KMS-11 (cell line): ENCODE results near the gene VWA3B.

Source experiments
- H2AFZ ChIP-seq: fragments of 200-600 bp; sonication (generic); 2 replicates; pipeline ENCODE4 v1.6.1; 2016; ENCODE audit warnings: antibody characterized with exemption, mixed run types, low read depth
- H3K27ac ChIP-seq: fragments of 200-600 bp; sonication (generic); 2 replicates; pipeline ENCODE4 v1.6.1; 2016; ENCODE audit warnings: mild to moderate bottlenecking, mixed run types
- H3K27me3 ChIP-seq: fragments of 200-600 bp; sonication (generic); 2 replicates; pipeline ENCODE4 v1.6.1; 2017; ENCODE audit warnings: mild to moderate bottlenecking, low read depth, mixed run types, moderate library complexity; ENCODE audit not compliant: insufficient read depth
- H3K36me3 ChIP-seq: fragments of 200-600 bp; sonication (generic); 2 replicates; pipeline ENCODE4 v1.6.1; 2017; ENCODE audit warnings: mild to moderate bottlenecking, mixed run types; ENCODE audit not compliant: insufficient read depth
- H3K4me1 ChIP-seq: fragments of 200-600 bp; sonication (generic); 2 replicates; pipeline ENCODE4 v1.6.1; 2016; ENCODE audit warnings: mild to moderate bottlenecking, low read depth, mixed run types; ENCODE audit not compliant: poor library complexity, severe bottlenecking
- H3K4me2 ChIP-seq: fragments of 200-600 bp; sonication (generic); 2 replicates; pipeline ENCODE4 v1.7.0; 2016; ENCODE audit warnings: mild to moderate bottlenecking, mixed run types
- H3K4me3 ChIP-seq: fragments of 200-600 bp; sonication (generic); IDR thresholded peaks from 2 replicates; pipeline ENCODE4 v1.6.1; 2017; ENCODE audit warnings: low read depth, low read length, mixed read lengths; ENCODE audit not compliant: insufficient read depth
- H3K79me2 ChIP-seq: fragments of 200-600 bp; sonication (generic); 2 replicates; pipeline ENCODE4 v1.6.1; 2016; ENCODE audit warnings: low read depth, mixed run types; ENCODE audit not compliant: insufficient read depth
- H3K9ac ChIP-seq: fragments of 200-600 bp; sonication (generic); 2 replicates; pipeline ENCODE4 v1.6.1; 2016; ENCODE audit warnings: mild to moderate bottlenecking, mixed run types
- H4K20me1 ChIP-seq: fragments of 200-600 bp; sonication (generic); 2 replicates; pipeline ENCODE4 v1.6.1; 2016; ENCODE audit warnings: mild to moderate bottlenecking, mixed run types; ENCODE audit not compliant: insufficient read depth
- CTCF ChIP-seq: fragments of 200-600 bp; sonication (generic); conservative IDR thresholded peaks from 2 replicates; pipeline ENCODE4 v1.6.1; 2017; ENCODE audit warnings: low read depth, mild to moderate bottlenecking, antibody characterized with exemption, low read length, moderate library complexity, mixed read lengths

VWA3B gene

GRCh38 chr2:98110741-98111140 is 23.8 kb downstream of the VWA3B start:
- Histone ChIP-seq H3K4me3 (no peak overlapping the region), H4K20me1 (no peaks in the 10 kb centered on the region), H3K27me3 (no peaks in the 10 kb centered on the region), H3K9ac (no peak overlapping the region), H3K4me2 (no peak overlapping the region), H3K36me3 (no peaks in the 10 kb centered on the region), H3K27ac (no peak overlapping the region), H2AFZ (no peak overlapping the region), H3K79me2 (no peaks in the 10 kb centered on the region), H3K4me1 (no peaks in the 10 kb centered on the region)
- TF ChIP-seq CTCF = no peak

GRCh38 chr2:98114643-98115330 is 27.8 kb downstream of the VWA3B start:
- TF ChIP-seq CTCF = no peak

GRCh38 chr2:98118161-98118560 is 31.2 kb downstream of the VWA3B start:
- Histone ChIP-seq H3K4me2 (no peak overlapping the region), H3K27me3 (no peaks in the 10 kb centered on the region), H3K36me3 (no peaks in the 10 kb centered on the region), H3K9ac (no peak overlapping the region), H3K4me1 (no peaks in the 10 kb centered on the region), H3K4me3 (no peak overlapping the region), H3K27ac (no peak overlapping the region), H4K20me1 (no peaks in the 10 kb centered on the region), H2AFZ (no peak overlapping the region), H3K79me2 (no peaks in the 10 kb centered on the region)
- TF ChIP-seq CTCF = no peak

More at GRCh38 chr2:98114643-98115330, 27.8 kb downstream of the VWA3B start:
- H4K20me1 ChIP-seq = no peaks in the 10 kb centered on the region
- H3K9ac ChIP-seq = no peak overlapping the region
- no peak overlapping the region for H3K4me2 ChIP-seq
- H3K36me3 ChIP-seq = no peaks in the 10 kb centered on the region
- H3K4me1 ChIP-seq = no peaks in the 10 kb centered on the region
- no peak overlapping the region for H3K4me3 ChIP-seq
- H3K79me2 ChIP-seq = no peaks in the 10 kb centered on the region
- no peak overlapping the region for H3K27ac ChIP-seq
- no peak overlapping the region for H2AFZ ChIP-seq
- no peaks in the 10 kb centered on the region for H3K27me3 ChIP-seq

GRCh38 chr2:98118852-98119251 is 31.9 kb downstream of the VWA3B start:
- Histone ChIP-seq H3K27ac (no peak overlapping the region), H2AFZ (no peak overlapping the region), H4K20me1 (no peaks in the 10 kb centered on the region), H3K4me1 (no peaks in the 10 kb centered on the region), H3K9ac (no peak overlapping the region), H3K79me2 (no peaks in the 10 kb centered on the region), H3K4me2 (no peak overlapping the region), H3K27me3 (no peaks in the 10 kb centered on the region), H3K4me3 (no peak overlapping the region), H3K36me3 (no peaks in the 10 kb centered on the region)
- no peak for TF ChIP-seq CTCF
